Loucy (cell line): ENCODE data around the gene MRPL22.
"Not testable (repeated sequence)": the region's sequence is repeated elsewhere in the genome, so short reads cannot be mapped to it uniquely, and the experiment has no call there.

ENCODE experiments used
- H2AFZ ChIP-seq: fragments of 200-600 bp; sonication (generic); 2 replicates; pipeline ENCODE4 v1.6.0; 2016; ENCODE audit warnings: antibody characterized with exemption, mild to moderate bottlenecking, low read length, moderate library complexity
- H3F3A ChIP-seq: fragments of 200-600 bp; 2 replicates; pipeline ENCODE4 v1.6.0; 2016; ENCODE audit warnings: antibody characterized with exemption, low read depth, mild to moderate bottlenecking
- H3K27me3 ChIP-seq: fragments of 200-600 bp; sonication (generic); 2 replicates; pipeline ENCODE4 v1.6.1; 2014; ENCODE audit warnings: low read length, mild to moderate bottlenecking; ENCODE audit not compliant: insufficient read depth, poor library complexity, severe bottlenecking
- H3K36me3 ChIP-seq: fragments of 200-600 bp; sonication (generic); 2 replicates; pipeline ENCODE4 v1.6.1; 2016; ENCODE audit warnings: low read length; ENCODE audit not compliant: insufficient read depth
- H3K4me1 ChIP-seq: fragments of 200-600 bp; sonication (generic); 2 replicates; pipeline ENCODE4 v1.5.1; 2014; ENCODE audit warnings: low read length, mild to moderate bottlenecking; ENCODE audit not compliant: insufficient read depth, poor library complexity, severe bottlenecking
- H3K4me2 ChIP-seq: fragments of 200-600 bp; sonication (generic); 2 replicates; pipeline ENCODE4 v1.6.0; 2014; ENCODE audit warnings: antibody characterized with exemption, low read length, low read depth, mild to moderate bottlenecking; ENCODE audit not compliant: poor library complexity, severe bottlenecking
- H3K4me3 ChIP-seq: fragments of 200-600 bp; sonication (generic); 2 replicates; pipeline ENCODE4 v1.5.1; 2014; ENCODE audit warnings: low read length, mild to moderate bottlenecking, mixed read lengths; ENCODE audit not compliant: poor library complexity, severe bottlenecking
- H3K79me2 ChIP-seq: fragments of 200-600 bp; sonication (generic); 2 replicates; pipeline ENCODE4 v1.6.1; 2014; ENCODE audit warnings: low read length; ENCODE audit not compliant: insufficient read depth
- H3K9ac ChIP-seq: fragments of 200-600 bp; sonication (generic); 2 replicates; pipeline ENCODE4 v1.6.0; 2014; ENCODE audit warnings: mild to moderate bottlenecking, low read depth, low read length, moderate library complexity; ENCODE audit not compliant: poor library complexity, severe bottlenecking
- H3K9me2 ChIP-seq: fragments of 200-600 bp; sonication (generic); replicated peaks from 2 replicates; pipeline ENCODE4 v1.6.1; 2016; ENCODE audit warnings: low read depth, low read length, mixed read lengths
- H3K9me3 ChIP-seq: fragments of 200-600 bp; sonication (generic); 2 replicates; pipeline ENCODE4 v1.6.1; 2014; ENCODE audit warnings: mild to moderate bottlenecking, antibody characterized with exemption, low read length, low read depth; ENCODE audit not compliant: insufficient read depth
- H4K20me1 ChIP-seq: fragments of 200-600 bp; sonication (generic); 2 replicates; pipeline ENCODE4 v1.6.0; 2014; ENCODE audit warnings: antibody characterized with exemption, low read length, mild to moderate bottlenecking; ENCODE audit not compliant: insufficient read depth, poor library complexity, severe bottlenecking
- CTCF ChIP-seq: fragments of 200-600 bp; sonication (generic); conservative IDR thresholded peaks from 2 replicates; pipeline ENCODE4 v1.5.1; 2014; ENCODE audit warnings: mild to moderate bottlenecking, antibody characterized with exemption, low read length
- EZH2phosphoT487 ChIP-seq: fragments of 200-600 bp; IDR thresholded peaks from 2 replicates; pipeline ENCODE4 v1.6.1; 2018; ENCODE audit warnings: antibody characterized with exemption, mild to moderate bottlenecking, moderate library complexity, borderline replicate concordance

Gene MRPL22

GRCh38 chr5:154997746-154998145 lies 56.9 kb downstream of the MRPL22 start:
- TF ChIP-seq EZH2phosphoT487 (no peak), CTCF (no peak)

GRCh38 chr5:154999865-155000264 lies 59.0 kb downstream of the MRPL22 start:
- H3K4me1 ChIP-seq: peaks cover 5% of the 10 kb centered on the region
- no peaks in the 10 kb centered on the region for H4K20me1 ChIP-seq
- no peaks in the 10 kb centered on the region for H3K27me3 ChIP-seq
- H3K9me2 ChIP-seq: no peaks in the 10 kb centered on the region
- H3K36me3 ChIP-seq: no peaks in the 10 kb centered on the region
- H3K79me2 ChIP-seq: no peaks in the 10 kb centered on the region
- H3K4me3 ChIP-seq: no peak overlapping the region
- no peaks in the 10 kb centered on the region for H3K9me3 ChIP-seq
- no peak overlapping the region for H3K4me2 ChIP-seq
- H3F3A ChIP-seq: no peaks in the 10 kb centered on the region
- H2AFZ ChIP-seq: no peak overlapping the region
- H3K9ac ChIP-seq: no peak overlapping the region
- TF ChIP-seq EZH2phosphoT487: no peak
- TF ChIP-seq CTCF: no peak

More at GRCh38 chr5:154997746-154998145, 56.9 kb downstream of the MRPL22 start:
- Histone ChIP-seq H3K4me1 (peaks cover 11% of the 10 kb centered on the region), H3F3A (no peaks in the 10 kb centered on the region), H3K9me2 (no peaks in the 10 kb centered on the region), H4K20me1 (no peaks in the 10 kb centered on the region), H3K27me3 (no peaks in the 10 kb centered on the region), H3K36me3 (no peaks in the 10 kb centered on the region), H3K9ac (no peak overlapping the region), H3K79me2 (no peaks in the 10 kb centered on the region), H3K4me2 (peak overlapping the region; percentile 27), H3K9me3 (no peaks in the 10 kb centered on the region), H2AFZ (peak overlapping the region; percentile 30; the same call in 1 of the 2 replicates), H3K4me3 (no peak overlapping the region)

- Histone ChIP-seq H3K9me2 (no peaks in the 10 kb centered on the region), H3K9ac (no peak overlapping the region), H2AFZ (no peak overlapping the region), H3K4me1 (peaks cover 5% of the 10 kb centered on the region), H4K20me1 (no peaks in the 10 kb centered on the region), H3K9me3 (no peaks in the 10 kb centered on the region), H3K4me3 (no peak overlapping the region), H3K4me2 (no peak overlapping the region), H3K79me2 (no peaks in the 10 kb centered on the region), H3K27me3 (no peaks in the 10 kb centered on the region), H3F3A (no peaks in the 10 kb centered on the region), H3K36me3 (no peaks in the 10 kb centered on the region)
- TF ChIP-seq CTCF (no peak), EZH2phosphoT487 (no peak)
These were observed 60.6 kb downstream of the MRPL22 start for GRCh38 chr5:155001523-155001922.

GRCh38 chr5:155002722-155003121 lies 61.8 kb downstream of the MRPL22 start:
- not testable (repeated sequence) for H3F3A ChIP-seq, H3K9ac ChIP-seq, H3K4me3 ChIP-seq, H3K4me1 ChIP-seq, H3K4me2 ChIP-seq, H3K79me2 ChIP-seq, H2AFZ ChIP-seq, H4K20me1 ChIP-seq, H3K27me3 ChIP-seq, H3K36me3 ChIP-seq, H3K9me3 ChIP-seq, H3K9me2 ChIP-seq
